ENCODE measurements around the gene MXD3. TPM values are rescaled to one million over a fixed set of nuclear protein-coding genes. Genes with fewer than 3 reads are reported as not detected.

The MXD3 gene
- polyA plus RNA-seq, 3 donors, result 21.5 to 61.9 (median 25.5) TPM

- Mint-ChIP-seq H3K27ac (no peak overlapping the region), H3K4me3 (no peak overlapping the region), H3K36me3 (peaks cover 84 to 94% of the 10 kb centered on the region in 2 donors), H3K4me1 (peaks cover 16% of the 10 kb centered on the region), H3K9me3 (peaks cover 0 to 2% (median 0%) of the 10 kb centered on the region in 7 donors), H3K27me3 (ENCODE audit: low read depth in 3 of 3) (peaks cover 2 to 10% (median 3%) of the 10 kb centered on the region in 3 donors)
- Histone ChIP-seq H3K4me1 (ENCODE audit: control insufficient read depth in 1 of 2, insufficient read depth in 2 of 2, low read length in 2 of 2) (peaks cover 2 to 6% of the 10 kb centered on the region in 2 donors), H3K9me3 (replicated peaks in 1 of 2; ENCODE audit: control insufficient read depth in 1 of 2, insufficient read depth in 1 of 2, low read length in 2 of 2) (no peaks in the 10 kb centered on the region), H3K9ac (ENCODE audit: insufficient read depth, low read length, poor library complexity, severe bottlenecking) (no peak overlapping the region), H3K27ac (ENCODE audit: low read depth in 1 of 2, low read length in 2 of 2) (no peak overlapping the region), H3K4me3 (replicated peaks in 1 of 3; ENCODE audit: low read depth in 2 of 3, low read length in 3 of 3) (no peak overlapping the region), H3K36me3 (replicated peaks in 1 of 2; ENCODE audit: control insufficient read depth in 1 of 2, insufficient read depth in 2 of 2, low read length in 2 of 2) (peaks cover 79 to 96% of the 10 kb centered on the region in 2 donors), H2AFZ (ENCODE audit: insufficient read depth, low read depth, low read length, poor library complexity, severe bottlenecking) (no peak overlapping the region), H3K27me3 (ENCODE audit: control insufficient read depth in 2 of 2, insufficient read depth in 2 of 2, low read length in 2 of 2) (no peaks in the 10 kb centered on the region), H3K4me2 (replicated peaks; ENCODE audit: extremely low read depth, low read length, poor library complexity, severe bottlenecking) (no peak overlapping the region), H3K79me2 (ENCODE audit: insufficient read depth, low read length) (no peaks in the 10 kb centered on the region), H4K20me1 (ENCODE audit: insufficient read depth, low read length) (peaks cover 74% of the 10 kb centered on the region)
- no peak for DNase-seq
- TF ChIP-seq, protein P1, sequence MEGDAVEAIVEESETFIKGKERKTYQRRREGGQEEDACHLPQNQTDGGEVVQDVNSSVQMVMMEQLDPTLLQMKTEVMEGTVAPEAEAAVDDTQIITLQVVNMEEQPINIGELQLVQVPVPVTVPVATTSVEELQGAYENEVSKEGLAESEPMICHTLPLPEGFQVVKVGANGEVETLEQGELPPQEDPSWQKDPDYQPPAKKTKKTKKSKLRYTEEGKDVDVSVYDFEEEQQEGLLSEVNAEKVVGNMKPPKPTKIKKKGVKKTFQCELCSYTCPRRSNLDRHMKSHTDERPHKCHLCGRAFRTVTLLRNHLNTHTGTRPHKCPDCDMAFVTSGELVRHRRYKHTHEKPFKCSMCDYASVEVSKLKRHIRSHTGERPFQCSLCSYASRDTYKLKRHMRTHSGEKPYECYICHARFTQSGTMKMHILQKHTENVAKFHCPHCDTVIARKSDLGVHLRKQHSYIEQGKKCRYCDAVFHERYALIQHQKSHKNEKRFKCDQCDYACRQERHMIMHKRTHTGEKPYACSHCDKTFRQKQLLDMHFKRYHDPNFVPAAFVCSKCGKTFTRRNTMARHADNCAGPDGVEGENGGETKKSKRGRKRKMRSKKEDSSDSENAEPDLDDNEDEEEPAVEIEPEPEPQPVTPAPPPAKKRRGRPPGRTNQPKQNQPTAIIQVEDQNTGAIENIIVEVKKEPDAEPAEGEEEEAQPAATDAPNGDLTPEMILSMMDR (IDR thresholded peaks at IDR 0.05), result no peak
- intact Hi-C loops (cut with micrococcal nuclease), result no loop called here
- WGBS (ENCODE audit: insufficient coverage), result 80% methylated on average over 13 of the region's 13 CpGs
Measured at GRCh38 chr5:177332896-177333260, 21.2 kb upstream of the MXD3 start.

DNA sequence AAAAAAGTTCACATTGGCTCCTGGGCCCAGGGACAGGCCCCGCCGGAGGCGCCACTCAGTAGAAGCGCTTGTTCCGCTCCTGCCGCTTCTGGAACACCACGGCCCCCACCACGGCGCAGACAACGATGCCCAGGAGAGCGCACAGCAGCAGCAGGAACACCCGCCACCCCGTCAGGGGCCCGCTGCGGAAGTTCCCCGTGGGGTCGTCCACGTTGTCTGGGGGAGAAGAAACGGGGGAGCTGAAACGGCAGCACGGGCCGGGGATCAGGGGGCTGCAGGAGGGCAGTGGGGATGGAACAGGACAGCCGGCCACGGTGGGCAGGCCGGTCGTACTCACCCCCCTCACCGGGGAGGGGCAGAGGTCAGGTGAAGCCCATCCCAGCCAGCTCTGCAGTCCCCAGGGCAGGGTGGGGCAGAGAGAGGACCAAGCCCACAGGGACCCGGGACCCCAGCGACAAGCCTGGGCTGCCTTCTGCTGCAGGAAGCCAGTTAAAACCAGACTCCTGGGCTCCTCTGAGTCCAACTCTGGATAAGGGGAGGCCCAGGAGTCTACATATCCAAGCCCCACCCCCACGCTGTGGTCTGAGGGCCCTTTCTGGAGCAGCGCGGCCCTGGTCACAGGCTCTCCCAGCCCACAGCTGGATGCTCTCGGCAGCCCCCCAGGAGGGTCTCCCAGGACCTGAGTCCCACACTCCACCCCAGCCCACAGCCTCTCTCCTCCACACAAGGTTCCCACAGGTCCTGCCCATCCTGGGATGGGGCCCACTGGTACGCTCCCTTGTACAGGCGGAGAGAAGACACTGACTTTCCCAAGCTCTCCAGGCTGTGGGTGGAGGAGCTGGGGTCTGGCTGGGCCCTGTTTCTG is 20.6 kb upstream of the MXD3 start:
- H3K4me1 Mint-ChIP-seq, result peaks cover 22% of the 10 kb centered on the region
- DNase-seq, result no peak
- no peak overlapping the region for H3K4me3 ChIP-seq (replicated peaks in 1 of 3; ENCODE audit: low read depth in 2 of 3, low read length in 3 of 3)

More for the DNA sequence above, 20.6 kb upstream of the MXD3 start:
- TF ChIP-seq, protein P1 (IDR thresholded peaks at IDR 0.05), result no peak
- Mint-ChIP-seq H3K9me3 (no peaks in the 10 kb centered on the region), H3K27me3 (ENCODE audit: low read depth in 3 of 3) (peaks cover 2 to 10% (median 7%) of the 10 kb centered on the region in 3 donors), H3K27ac (no peak overlapping the region), H3K4me3 (no peak overlapping the region), H3K36me3 (peaks cover 81 to 94% of the 10 kb centered on the region in 2 donors)
- H3K27ac ChIP-seq (ENCODE audit: low read depth in 1 of 2, low read length in 2 of 2), result no peak overlapping the region
- H3K36me3 ChIP-seq (replicated peaks in 1 of 2; ENCODE audit: control insufficient read depth in 1 of 2, insufficient read depth in 2 of 2, low read length in 2 of 2), result peaks cover 75 to 96% of the 10 kb centered on the region in 2 donors
- H3K9me3 ChIP-seq (replicated peaks in 1 of 2; ENCODE audit: control insufficient read depth in 1 of 2, insufficient read depth in 1 of 2, low read length in 2 of 2), result no peaks in the 10 kb centered on the region
- intact Hi-C loops (cut with micrococcal nuclease), result no loop called here
- H3K4me2 ChIP-seq (replicated peaks; ENCODE audit: extremely low read depth, low read length, poor library complexity, severe bottlenecking), result no peak overlapping the region
- H4K20me1 ChIP-seq (ENCODE audit: insufficient read depth, low read length), result peaks cover 72% of the 10 kb centered on the region
- 22% methylated on average over 31 of the region's 35 CpGs for whole genome bisulfite sequencing (ENCODE audit: insufficient coverage)
- H3K4me1 ChIP-seq (ENCODE audit: control insufficient read depth in 1 of 2, insufficient read depth in 2 of 2, low read length in 2 of 2), result peaks cover 2 to 6% of the 10 kb centered on the region in 2 donors
- no peak overlapping the region for H3K9ac ChIP-seq (ENCODE audit: insufficient read depth, low read length, poor library complexity, severe bottlenecking)
- no peaks in the 10 kb centered on the region for H3K79me2 ChIP-seq (ENCODE audit: insufficient read depth, low read length)
- H2AFZ ChIP-seq (ENCODE audit: insufficient read depth, low read depth, low read length, poor library complexity, severe bottlenecking), result no peak overlapping the region
- no peaks in the 10 kb centered on the region for H3K27me3 ChIP-seq (ENCODE audit: control insufficient read depth in 2 of 2, insufficient read depth in 2 of 2, low read length in 2 of 2)

All from CD14-positive monocyte (primary cell).